B cell (primary cell): ENCODE measurements around the gene KIF16B. TPM values are rescaled to one million over a fixed set of nuclear protein-coding genes. Genes with fewer than 3 reads are reported as not detected.

Experiments
- ATAC-seq: fragments of 200-7000 bp; cut with Tn5 transposase; one replicate; pipeline ENCODE4 v1.10.0; 2021; ENCODE audit warnings: low read depth, mild to moderate bottlenecking, moderate number of reproducible peaks, moderate library complexity
- CTCF ChIA-PET: fragments of 350-600 bp; sonication (Branson Sonifier 250); formaldehyde crosslinking; loops from one replicate; lab custom pipeline; 2021; ENCODE audit warnings: antibody characterized with exemption, inconsistent platforms; lab: Charles Lee
- POLR2A ChIA-PET: fragments of 350-600 bp; sonication (Branson Sonifier 250); formaldehyde crosslinking; loops from one replicate; lab custom pipeline; 2021; ENCODE audit warnings: antibody characterized with exemption; lab: Charles Lee
- DNase-seq: peaks from one replicate; pipeline ENCODE4 v3.0.0; 2013
- H2AFZ ChIP-seq: 2 replicates; pipeline ENCODE4 v1.6.1; 2012; ENCODE audit warnings: mild to moderate bottlenecking, low read depth, low read length; ENCODE audit not compliant: insufficient read depth, poor library complexity, severe bottlenecking
- H3K27ac ChIP-seq, 2 donors: 1 replicate in 1 of 2; 2 replicates in 1 of 2; pipeline ENCODE4 v1.5.1; 2012 to 2013; ENCODE audit warnings: low read length in 2 of 2, mild to moderate bottlenecking in 2 of 2, moderate library complexity in 1 of 2
- H3K27me3 ChIP-seq, 4 experiments: fragments of 200-600 bp in 1 of 4; sonication (generic) in 1 of 4; replicated peaks in 1 of 4; 1 replicate in 2 of 4; 2 replicates in 2 of 4; pipeline versions ENCODE4 v1.6.1 to v1.7.0; 2013 to 2016; ENCODE audit warnings: low read length in 3 of 4, mild to moderate bottlenecking in 2 of 4, mixed read lengths in 1 of 4, moderate library complexity in 1 of 4; ENCODE audit not compliant: insufficient read depth in 4 of 4, control insufficient read depth in 3 of 4; ENCODE audit errors: control extremely low read depth in 1 of 4
- H3K36me3 ChIP-seq, 2 experiments: replicated peaks in 1 of 2; 1 replicate in 1 of 2; 2 replicates in 1 of 2; pipeline versions ENCODE4 v1.6.1 to v1.7.1; 2013; ENCODE audit warnings: low read length in 1 of 2; ENCODE audit not compliant: insufficient read depth in 2 of 2, control insufficient read depth in 1 of 2; ENCODE audit errors: control extremely low read depth in 1 of 2, extremely low read depth in 1 of 2
- H3K4me1 ChIP-seq, 2 donors: fragments of 200-600 bp in 1 of 2; sonication (generic) in 1 of 2; 1 replicate in 1 of 2; 2 replicates in 1 of 2; pipeline versions ENCODE4 v1.5.1 to v1.6.1; 2013 to 2017; ENCODE audit warnings: low read length in 2 of 2; ENCODE audit not compliant: control insufficient read depth in 2 of 2, insufficient read depth in 2 of 2
- H3K4me2 ChIP-seq: replicated peaks from 2 replicates; pipeline ENCODE3; 2012; ENCODE audit warnings: mild to moderate bottlenecking, low read depth, low read length; ENCODE audit not compliant: poor library complexity, severe bottlenecking
- H3K4me3 ChIP-seq, 5 experiments: fragments of 200-600 bp in 1 of 5; sonication (generic) in 1 of 5; 1 replicate in 3 of 5; 2 replicates in 2 of 5; pipeline versions ENCODE4 v1.5.1 to v1.7.0; 2011 to 2016; ENCODE audit warnings: low read length in 4 of 5, mild to moderate bottlenecking in 4 of 5, low read depth in 2 of 5, control low read depth in 1 of 5, moderate library complexity in 1 of 5; ENCODE audit not compliant: insufficient read depth in 1 of 5; ENCODE audit errors: control extremely low read depth in 1 of 5, extremely low read depth in 1 of 5
- H3K79me2 ChIP-seq: fragments of 200-600 bp; sonication (generic); one replicate; pipeline ENCODE4 v1.6.0; 2016; ENCODE audit warnings: low read length; ENCODE audit not compliant: control insufficient read depth, insufficient read depth
- H3K9ac ChIP-seq: fragments of 200-600 bp; sonication (generic); 2 replicates; pipeline ENCODE4 v1.6.1; 2017; ENCODE audit warnings: mild to moderate bottlenecking, low read length, moderate library complexity
- H3K9me3 ChIP-seq, 3 donors: one replicate each; pipeline versions ENCODE4 v1.6.1 to v1.7.1; 2013; ENCODE audit warnings: low read length in 2 of 3; ENCODE audit not compliant: control insufficient read depth in 2 of 3, insufficient read depth in 1 of 3; ENCODE audit errors: control extremely low read depth in 1 of 3
- H4K20me1 ChIP-seq: 2 replicates; pipeline ENCODE4 v1.6.0; 2012; ENCODE audit warnings: mild to moderate bottlenecking, low read length; ENCODE audit not compliant: insufficient read depth, control insufficient read depth, poor library complexity, severe bottlenecking
- H3K27ac Mint-ChIP-seq: one replicate; pipeline ENCODE4 v1.8.0; 2021; ENCODE audit warnings: mixed read lengths
- H3K27me3 Mint-ChIP-seq: one replicate; pipeline ENCODE4 v1.8.0; 2021; ENCODE audit warnings: mixed read lengths
- H3K4me1 Mint-ChIP-seq: one replicate; pipeline ENCODE4 v1.8.0; 2021; ENCODE audit warnings: mixed read lengths
- H3K4me3 Mint-ChIP-seq: one replicate; pipeline ENCODE4 v1.8.0; 2021; ENCODE audit warnings: mixed read lengths
- H3K9me3 Mint-ChIP-seq: one replicate; pipeline ENCODE4 v1.8.0; 2022; ENCODE audit warnings: mixed read lengths; ENCODE audit not compliant: insufficient read depth
- CTCF ChIP-seq: fragments of 200-600 bp; IDR thresholded peaks from one replicate; pipeline ENCODE4 v1.8.0; 2022; ENCODE audit warnings: antibody characterized with exemption, mild to moderate bottlenecking
- EZH2 ChIP-seq: IDR thresholded peaks from 2 replicates; pipeline ENCODE4 v1.6.1; 2012; ENCODE audit warnings: borderline replicate concordance, low read depth, mild to moderate bottlenecking, moderate library complexity, low read length; ENCODE audit not compliant: insufficient read depth, poor library complexity, severe bottlenecking
- WGBS: methylation state at CpG from one replicate; pipeline ENCODE4 v1.1.5; 2013; ENCODE audit warnings: missing lambda C conversion rate; ENCODE audit not compliant: insufficient coverage; 5-methylcytosine and 5-hydroxymethylcytosine counted together
- intact Hi-C: fragments of 100-400 bp; cut with micrococcal nuclease; formaldehyde crosslinking; loops from one replicate; pipeline ENCODE4 v1.10.0; 2022
- polyA plus RNA-seq: library from polyadenylated mRNA; depleted of rRNA; stranded (reverse); fragments of >200 nt; gene quantifications from 2 replicates; pipeline ENCODE4 v1.2.3, GENCODE V29; 2012
- total RNA-seq, 2 donors: library from RNA; stranded (reverse); fragments of 120-200 nt in 1 of 2; gene quantifications; 1 replicate in 1 of 2; 2 replicates in 1 of 2; pipeline versions ENCODE4 v1.2.3 to v1.2.4, GENCODE V29; 2013 to 2022

Gene KIF16B
- total and polyA plus RNA-seq, 2 donors (not counting 1 experiment from before 2014, with no cell fraction given), result 4.5 to 13.0 TPM

- peaks cover 5% of the 10 kb centered on the region for H3K4me1 Mint-ChIP-seq
- CTCF ChIA-PET, result no interaction called here
Measured at GRCh38 chr20:16445482-16445881, 127.8 kb downstream of the KIF16B start.

More at GRCh38 chr20:16445482-16445881, 127.8 kb downstream of the KIF16B start:
- Histone ChIP-seq H3K27me3 (no peaks in the 10 kb centered on the region), H3K9ac (no peak overlapping the region), H4K20me1 (no peaks in the 10 kb centered on the region), H3K79me2 (no peaks in the 10 kb centered on the region), H3K4me1 (peaks cover 0 to 2% of the 10 kb centered on the region in 2 donors), H3K9me3 (peaks cover 0 to 1% (median 0%) of the 10 kb centered on the region in 3 donors), H3K4me2 (no peak overlapping the region), H3K36me3 (no peaks in the 10 kb centered on the region), H3K27ac (no peak overlapping the region), H3K4me3 (no peak overlapping the region), H2AFZ (no peak overlapping the region)
- WGBS, result 100% methylated on average over 3 of the region's 3 CpGs
- Mint-ChIP-seq H3K27me3 (no peaks in the 10 kb centered on the region), H3K27ac (no peak overlapping the region), H3K4me3 (no peak overlapping the region), H3K9me3 (no peaks in the 10 kb centered on the region)
- ATAC-seq, result no peak
- POLR2A ChIA-PET, result no interaction called here
- DNase-seq, result no peak
- intact Hi-C loops, result no loop called here
- TF ChIP-seq CTCF, result no peak
- TF ChIP-seq EZH2, result no peak
